Suprapubic skin (tissue), 3 donors: ENCODE results near the gene S100A1.

Experiments used
- EP300 ChIP-seq: sonication (generic); formaldehyde crosslinking; IDR thresholded peaks from one replicate; pipeline ENCODE4 v1.6.1; 2017; ENCODE audit warnings: antibody characterized with exemption
- POLR2A ChIP-seq, 2 donors: fragments of 450-650 bp; IDR thresholded peaks; one replicate each; pipeline ENCODE4 v1.6.1; 2017; ENCODE audit warnings: antibody characterized with exemption in 2 of 2, mild to moderate bottlenecking in 2 of 2, moderate library complexity in 2 of 2
- TF ChIP-seq, protein P1 (sequence below), 2 donors: fragments of 200-600 bp in 1 of 2; fragments of 450-650 bp in 1 of 2; sonication (generic) in 1 of 2; IDR thresholded peaks; one replicate each; pipeline ENCODE4 v1.5.1; 2016 to 2019; ENCODE audit warnings: antibody characterized with exemption in 2 of 2, mild to moderate bottlenecking in 1 of 2, moderate library complexity in 1 of 2

DNA sequence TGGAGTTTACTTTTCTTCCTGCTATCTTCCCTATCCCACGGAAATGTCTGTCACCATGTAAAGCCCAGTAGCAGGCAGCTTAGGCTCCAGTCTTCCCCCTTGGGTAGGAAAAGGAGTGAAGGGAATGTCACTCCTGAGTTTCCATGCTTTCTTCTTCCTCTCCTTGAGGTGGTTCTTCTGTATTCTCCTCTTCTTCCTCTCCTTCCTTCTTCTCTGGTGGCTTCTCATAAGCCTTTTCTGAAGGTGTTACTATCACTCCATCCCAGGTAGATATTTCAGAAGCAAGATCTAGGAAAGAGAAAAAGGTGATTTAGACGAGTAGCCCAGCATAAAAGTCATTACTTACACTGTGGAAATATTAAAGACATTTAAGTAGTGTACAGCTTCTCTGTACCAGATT lies 34.0 kb downstream of the S100A1 start:
- TF ChIP-seq, protein P1, sequence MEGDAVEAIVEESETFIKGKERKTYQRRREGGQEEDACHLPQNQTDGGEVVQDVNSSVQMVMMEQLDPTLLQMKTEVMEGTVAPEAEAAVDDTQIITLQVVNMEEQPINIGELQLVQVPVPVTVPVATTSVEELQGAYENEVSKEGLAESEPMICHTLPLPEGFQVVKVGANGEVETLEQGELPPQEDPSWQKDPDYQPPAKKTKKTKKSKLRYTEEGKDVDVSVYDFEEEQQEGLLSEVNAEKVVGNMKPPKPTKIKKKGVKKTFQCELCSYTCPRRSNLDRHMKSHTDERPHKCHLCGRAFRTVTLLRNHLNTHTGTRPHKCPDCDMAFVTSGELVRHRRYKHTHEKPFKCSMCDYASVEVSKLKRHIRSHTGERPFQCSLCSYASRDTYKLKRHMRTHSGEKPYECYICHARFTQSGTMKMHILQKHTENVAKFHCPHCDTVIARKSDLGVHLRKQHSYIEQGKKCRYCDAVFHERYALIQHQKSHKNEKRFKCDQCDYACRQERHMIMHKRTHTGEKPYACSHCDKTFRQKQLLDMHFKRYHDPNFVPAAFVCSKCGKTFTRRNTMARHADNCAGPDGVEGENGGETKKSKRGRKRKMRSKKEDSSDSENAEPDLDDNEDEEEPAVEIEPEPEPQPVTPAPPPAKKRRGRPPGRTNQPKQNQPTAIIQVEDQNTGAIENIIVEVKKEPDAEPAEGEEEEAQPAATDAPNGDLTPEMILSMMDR (IDR thresholded peaks at IDR 0.05), result no peak
- TF ChIP-seq POLR2A (IDR thresholded peaks at IDR 0.05) (no peak), EP300 (no peak)
